GM18508 (cell line): ENCODE measurements around the gene TPD52L1.

ENCODE experiments used
- ATAC-seq: cut with Tn5 transposase; IDR thresholded peaks from one replicate; pipeline ENCODE4 v1.9.1; 2021; ENCODE audit warnings: moderate number of reproducible peaks; ENCODE audit not compliant: insufficient read depth, unreplicated experiment

The TPD52L1 gene

GRCh38 chr6:125205931-125206330 is 52.4 kb downstream of the TPD52L1 start:
- ATAC-seq = no peak

GRCh38 chr6:125206389-125206788 is 52.8 kb downstream of the TPD52L1 start:
- no peak for ATAC-seq

DNA sequence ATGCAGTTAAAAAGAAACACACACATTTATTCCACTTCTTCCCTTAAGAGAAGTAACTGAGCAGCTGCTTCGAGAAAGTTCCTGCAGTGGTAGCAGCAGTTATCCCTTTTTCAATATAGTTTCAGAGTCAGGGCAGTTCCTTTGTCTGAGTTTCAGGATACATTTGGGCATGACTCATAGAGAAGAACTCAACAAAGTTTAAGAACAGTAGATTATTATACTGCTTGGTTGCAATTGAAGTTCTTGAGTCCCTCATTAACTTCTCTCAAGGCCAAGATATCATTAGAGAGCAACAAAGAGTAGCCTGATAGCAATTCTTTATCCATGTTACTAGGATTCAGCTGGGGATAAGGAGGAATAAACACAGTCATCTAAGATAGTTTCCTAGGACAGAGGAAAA is 54.4 kb downstream of the TPD52L1 start:
- no peak for ATAC-seq

GRCh38 chr6:125208625-125209249 is 55.2 kb downstream of the TPD52L1 start:
- ATAC-seq = no peak

GRCh38 chr6:125210667-125211066 is 57.1 kb downstream of the TPD52L1 start:
- ATAC-seq = no peak

DNA sequence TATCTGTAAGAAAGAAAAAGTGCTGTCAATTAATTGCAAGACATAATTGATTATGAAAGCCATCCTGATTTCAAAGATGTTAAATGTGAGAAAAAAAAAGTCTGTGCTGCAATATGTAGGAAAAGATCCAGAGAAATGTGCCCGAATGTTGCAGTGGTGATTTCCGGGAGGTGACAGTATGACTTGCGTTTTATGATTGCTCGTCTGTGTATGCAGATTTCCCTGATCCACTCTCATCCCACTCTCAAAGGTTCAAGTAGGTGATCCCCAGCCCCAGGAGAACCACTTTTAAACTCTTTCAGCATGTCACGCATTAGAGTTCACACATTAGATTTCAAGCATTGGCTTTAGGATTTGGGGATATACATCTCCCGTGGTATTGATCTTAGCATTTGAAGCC is 57.8 kb downstream of the TPD52L1 start:
- no peak for ATAC-seq

GRCh38 chr6:125212377-125212776 is 58.8 kb downstream of the TPD52L1 start:
- ATAC-seq = no peak

GRCh38 chr6:125213939-125214338 is 60.4 kb downstream of the TPD52L1 start:
- ATAC-seq = no peak

GRCh38 chr6:125215252-125215819 is 61.8 kb downstream of the TPD52L1 start:
- no peak for ATAC-seq

- no peak for ATAC-seq
Measured at GRCh38 chr6:125216015-125216414, 62.4 kb downstream of the TPD52L1 start.

- no peak for ATAC-seq
Measured at GRCh38 chr6:125217369-125217768, 63.8 kb downstream of the TPD52L1 start.

DNA sequence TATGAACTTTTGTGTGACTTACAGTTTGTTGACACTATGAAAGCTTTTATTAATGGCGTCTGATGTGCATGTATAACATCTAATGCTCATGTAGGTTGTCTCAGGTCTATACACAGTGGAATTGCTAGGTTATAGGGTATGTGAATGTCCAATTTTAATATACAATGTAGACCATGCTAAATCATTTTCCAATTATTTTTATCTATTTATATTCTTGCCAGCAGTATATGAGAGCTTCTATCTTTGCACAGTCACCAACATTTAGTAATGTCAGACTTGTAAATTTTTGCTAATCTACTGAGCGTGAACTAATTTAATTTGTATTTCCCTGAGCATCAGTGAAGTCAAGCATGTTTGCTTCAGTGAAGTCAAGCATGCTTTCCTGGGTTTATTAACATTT is 64.4 kb downstream of the TPD52L1 start:
- no peak for ATAC-seq

GRCh38 chr6:125219361-125219895 is 65.9 kb downstream of the TPD52L1 start:
- no peak for ATAC-seq

GRCh38 chr6:125220712-125221111 is 67.1 kb downstream of the TPD52L1 start:
- ATAC-seq = no peak

DNA sequence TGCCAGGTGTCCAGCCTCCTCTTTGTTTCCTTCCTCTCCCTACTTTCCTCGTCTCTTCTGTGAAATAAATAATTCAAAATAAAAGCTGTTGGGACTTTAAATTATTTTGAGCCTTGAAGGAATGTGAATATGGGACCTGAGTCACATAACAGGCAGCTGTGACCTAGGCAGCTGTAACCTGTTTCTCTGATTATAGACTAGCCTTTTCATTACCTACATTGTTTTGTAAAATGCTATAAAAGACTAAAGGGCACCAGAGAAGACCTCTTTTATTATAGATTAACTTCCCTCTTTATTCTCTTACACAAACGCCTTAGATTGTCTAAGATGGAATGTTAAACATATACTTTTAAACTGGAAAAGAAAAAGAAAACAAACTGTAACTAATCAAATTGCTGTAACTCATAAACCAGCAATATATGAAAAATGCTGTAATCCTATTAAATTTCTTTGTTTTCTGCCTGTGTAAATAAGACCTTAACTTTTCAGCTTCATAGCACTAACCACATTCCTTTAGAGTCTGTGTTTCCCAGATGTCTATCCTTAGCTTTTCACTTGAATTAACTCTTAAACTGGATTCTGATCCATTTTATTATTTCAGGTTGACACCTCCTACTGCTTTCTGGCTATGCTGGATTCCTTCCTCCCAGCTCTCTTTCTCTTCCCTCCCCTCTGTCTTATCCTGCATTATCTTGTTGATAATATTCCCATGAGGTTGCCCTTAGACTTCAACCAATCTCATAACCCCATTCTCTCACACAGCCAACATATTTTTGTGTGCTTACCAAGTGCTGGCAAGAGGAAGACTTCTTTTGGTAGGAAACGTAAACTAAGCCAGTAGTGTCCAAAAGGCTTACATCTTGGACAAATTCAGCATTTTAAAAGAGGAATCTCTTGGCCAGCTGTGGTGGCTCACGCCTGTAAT is 69.2 kb downstream of the TPD52L1 start:
- ATAC-seq = no peak

GRCh38 chr6:125224231-125224861 is 70.8 kb downstream of the TPD52L1 start:
- ATAC-seq = no peak

GRCh38 chr6:125227244-125227643 is 73.7 kb downstream of the TPD52L1 start:
- ATAC-seq = no peak

- ATAC-seq = no peak
Measured at GRCh38 chr6:125228981-125229479, 75.5 kb downstream of the TPD52L1 start.

- no peak for ATAC-seq
Measured at GRCh38 chr6:125230674-125231073, 77.1 kb downstream of the TPD52L1 start.

DNA sequence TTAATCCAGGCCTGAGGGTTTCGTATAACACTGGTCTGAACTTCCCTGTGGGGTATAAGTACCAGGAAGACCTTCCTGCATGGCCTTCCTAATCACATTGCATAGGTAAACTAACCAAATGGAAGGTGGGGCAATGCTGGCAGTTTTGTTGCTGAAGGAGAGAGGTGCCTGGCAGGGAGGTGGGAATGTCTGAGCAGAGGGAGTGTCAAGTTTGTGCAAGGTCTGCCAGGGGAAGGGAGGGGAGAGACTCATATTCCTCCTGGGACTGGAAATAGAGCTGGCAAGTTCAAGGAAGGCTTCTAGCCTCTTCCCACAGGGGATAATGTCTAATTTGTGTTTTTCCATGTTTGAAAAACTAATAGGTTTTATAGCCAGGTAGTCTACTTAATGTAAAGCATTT is 77.6 kb downstream of the TPD52L1 start:
- no peak for ATAC-seq
